GM21381 (cell line): ENCODE data around the gene MUC21.
"Not testable (repeated sequence)": the region's sequence is repeated elsewhere in the genome, so short reads cannot be mapped to it uniquely, and the experiment has no call there.

Experiments used
- ATAC-seq: cut with Tn5 transposase; IDR thresholded peaks from one replicate; pipeline ENCODE4 v1.9.1; 2021; ENCODE audit warnings: mild to moderate bottlenecking, moderate library complexity; ENCODE audit not compliant: unreplicated experiment

The MUC21 gene

DNA sequence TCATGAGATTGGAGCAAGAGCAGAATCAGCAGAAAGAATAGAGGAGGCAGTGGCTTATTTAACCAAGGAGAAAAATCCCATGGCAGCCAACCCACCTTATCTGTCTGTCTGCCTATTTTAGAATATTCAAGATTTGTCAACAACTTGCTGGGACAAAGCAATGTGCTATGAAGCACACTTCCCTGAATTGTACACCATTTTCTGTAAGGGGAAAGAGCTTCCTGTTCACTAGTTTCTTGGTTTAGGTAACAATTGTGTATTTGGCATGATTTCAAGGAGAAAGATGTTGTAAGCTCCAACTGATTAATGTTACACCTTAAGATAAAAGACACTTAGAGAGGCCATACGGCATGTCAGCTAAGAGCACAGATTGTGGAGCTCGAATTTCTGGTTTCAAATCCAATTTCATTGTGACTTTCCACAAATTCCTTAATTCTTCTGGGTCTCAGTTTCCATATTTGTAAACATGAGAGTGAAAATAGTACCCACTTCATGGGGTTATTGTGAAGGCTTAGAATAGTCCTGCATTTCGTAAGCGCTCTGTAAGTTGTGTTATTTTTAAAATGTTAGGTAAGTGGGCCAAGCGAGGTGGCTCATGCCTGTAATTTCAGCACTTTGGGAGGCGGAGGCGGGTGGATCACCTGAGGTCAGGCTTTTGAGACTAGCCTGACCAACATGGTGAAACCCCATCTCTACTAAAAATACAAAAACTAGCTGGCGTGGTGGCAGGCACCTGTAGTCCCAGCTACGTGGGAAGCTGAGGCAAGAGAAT, 21.9 kb downstream of the MUC21 start:
- no peak for ATAC-seq

- ATAC-seq: no peak
Observed at GRCh38 chr6:31007694-31008093, 24.2 kb downstream of the MUC21 start.

- ATAC-seq: no peak
Observed at GRCh38 chr6:31008165-31008564, 24.6 kb downstream of the MUC21 start.

GRCh38 chr6:31009731-31010130, 26.2 kb downstream of the MUC21 start:
- no peak for ATAC-seq

DNA sequence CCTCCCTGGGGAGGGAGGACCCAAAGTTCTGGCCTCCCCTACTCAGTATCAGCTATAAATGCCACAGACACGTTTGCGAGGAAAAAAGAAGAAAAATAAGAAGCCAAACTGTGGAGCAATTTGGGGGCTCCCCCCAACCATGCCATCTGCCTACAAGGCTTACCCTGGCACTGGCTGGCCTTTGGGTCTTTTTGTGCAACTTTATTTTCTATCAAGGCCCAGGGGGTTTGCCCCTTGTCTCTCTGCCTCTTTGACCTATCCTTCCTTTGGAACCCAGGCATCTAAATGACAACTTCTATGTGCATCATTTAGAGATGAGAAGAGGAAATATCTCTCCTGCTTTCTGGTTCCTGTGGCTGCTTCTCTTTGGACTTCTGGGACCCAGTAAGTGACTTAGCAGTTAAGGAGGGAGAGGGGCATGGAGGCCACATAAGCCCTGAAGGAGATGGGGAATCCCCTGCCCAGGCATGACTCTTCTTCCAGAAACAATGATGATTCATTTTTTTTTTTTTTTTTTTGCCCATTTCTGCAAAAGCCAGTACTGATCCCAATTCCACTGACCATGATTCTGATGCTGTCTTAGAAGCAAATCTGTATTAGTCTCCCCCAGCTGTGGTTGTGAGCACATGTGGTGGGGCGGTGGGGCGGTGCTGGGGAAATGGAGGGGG, 27.0 kb downstream of the MUC21 start, which contains the start of gene MUC22:
Gene MUC22 (plus strand): TSS at position 82 of the 668 bp plus-strand sequence. CDS start 233 bp downstream, at position 315.
- ATAC-seq: no peak

- ATAC-seq: no peak
Observed at GRCh38 chr6:31011153-31011552, 27.6 kb downstream of the MUC21 start.

DNA sequence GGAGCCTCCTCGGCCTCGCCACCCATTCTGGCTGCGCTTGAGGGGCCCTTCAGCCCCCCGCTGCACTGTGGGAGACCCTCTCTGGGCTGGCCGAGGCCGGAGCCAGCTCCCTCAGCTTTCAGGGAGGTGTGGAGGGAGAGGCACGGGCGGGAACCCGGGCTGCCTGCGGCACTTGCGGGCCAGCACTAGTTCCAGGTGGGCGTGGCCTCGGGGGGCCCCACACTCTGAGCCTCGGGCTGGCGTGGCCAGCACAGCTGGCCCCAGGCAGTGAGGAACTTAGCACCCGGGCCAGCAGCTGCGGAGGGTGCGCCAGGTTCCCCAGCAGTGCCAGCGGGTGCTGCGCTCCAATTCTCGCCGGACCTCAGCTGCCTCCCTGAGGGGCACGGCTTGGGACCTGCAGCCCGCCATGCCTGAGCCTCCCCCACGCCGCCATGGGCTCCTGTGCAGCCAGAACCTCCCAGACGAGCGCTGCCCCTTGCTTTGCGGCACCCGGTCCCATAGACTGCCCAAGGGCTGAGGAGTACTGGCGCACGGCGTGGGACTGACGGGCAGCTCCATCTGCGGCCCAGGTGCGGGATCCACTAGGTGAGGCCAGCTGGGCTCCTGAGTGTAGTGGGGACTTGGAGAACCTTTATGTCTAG, 33.3 kb downstream of the MUC21 start:
- no peak for ATAC-seq

GRCh38 chr6:31017436-31017835, 33.9 kb downstream of the MUC21 start:
- ATAC-seq: not testable (repeated sequence)

- no peak for ATAC-seq
Observed at GRCh38 chr6:31020057-31020456, 36.5 kb downstream of the MUC21 start.

GRCh38 chr6:31020631-31021255, 37.2 kb downstream of the MUC21 start:
- ATAC-seq: not testable (repeated sequence)

DNA sequence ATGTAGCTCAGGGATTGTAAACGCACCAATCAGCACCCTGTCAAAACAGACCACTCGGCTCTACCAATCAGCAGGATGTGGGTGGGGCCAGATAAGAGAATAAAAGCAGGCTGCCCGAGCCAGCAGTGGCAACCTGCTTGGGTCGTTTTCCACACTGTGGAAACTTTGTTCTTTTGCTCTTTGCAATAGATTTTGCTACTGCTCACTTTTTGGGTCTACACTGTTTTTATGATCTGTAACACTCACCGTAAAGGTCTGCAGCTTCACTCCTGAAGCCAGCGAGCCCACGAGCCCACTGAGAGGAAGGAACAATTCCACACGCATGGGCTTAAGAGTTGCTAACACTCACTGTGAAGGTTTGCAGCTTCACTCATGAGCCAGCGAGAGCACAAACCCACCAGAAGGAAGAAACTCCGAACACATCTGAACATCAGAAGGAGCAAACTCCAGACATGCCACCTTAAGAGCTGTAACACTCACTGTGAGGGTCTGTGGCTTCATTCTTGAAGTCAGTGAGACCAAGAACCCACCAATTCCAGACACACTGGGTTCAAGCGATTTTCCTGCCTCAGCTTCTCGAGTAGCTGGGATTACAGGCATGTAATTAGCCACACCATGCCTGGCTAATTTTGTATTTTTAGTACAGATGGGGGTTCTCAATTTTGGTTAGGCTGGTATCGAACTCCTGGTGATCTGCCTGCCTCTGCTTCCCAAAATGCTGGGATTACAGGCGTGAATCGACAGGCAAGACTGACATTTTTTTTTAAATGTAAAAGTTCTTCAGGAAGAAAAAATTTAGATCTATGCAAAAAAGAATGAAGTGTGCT, 38.4 kb downstream of the MUC21 start:
- ATAC-seq: not testable (repeated sequence)

DNA sequence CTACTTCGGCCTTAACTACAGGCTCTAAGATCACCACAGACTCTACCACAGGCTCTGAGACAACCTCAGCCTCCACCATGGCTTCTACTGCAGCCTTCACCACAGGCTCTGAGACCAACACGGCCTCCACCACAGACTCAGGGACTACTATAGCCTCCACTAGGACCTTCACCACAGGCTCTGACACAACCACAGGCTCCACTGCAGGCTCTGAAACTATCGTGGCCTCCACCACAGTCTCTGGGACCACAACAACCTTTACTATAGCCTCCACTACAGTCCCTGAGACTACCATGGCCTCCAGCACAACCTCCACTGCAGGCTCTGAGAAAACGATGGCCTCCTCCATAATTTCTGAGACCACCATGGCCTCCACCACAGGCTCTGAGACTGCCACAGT, 42.1 kb downstream of the MUC21 start:
- ATAC-seq: no peak

- ATAC-seq: no peak
Observed at GRCh38 chr6:31031095-31031494, 47.6 kb downstream of the MUC21 start.

DNA sequence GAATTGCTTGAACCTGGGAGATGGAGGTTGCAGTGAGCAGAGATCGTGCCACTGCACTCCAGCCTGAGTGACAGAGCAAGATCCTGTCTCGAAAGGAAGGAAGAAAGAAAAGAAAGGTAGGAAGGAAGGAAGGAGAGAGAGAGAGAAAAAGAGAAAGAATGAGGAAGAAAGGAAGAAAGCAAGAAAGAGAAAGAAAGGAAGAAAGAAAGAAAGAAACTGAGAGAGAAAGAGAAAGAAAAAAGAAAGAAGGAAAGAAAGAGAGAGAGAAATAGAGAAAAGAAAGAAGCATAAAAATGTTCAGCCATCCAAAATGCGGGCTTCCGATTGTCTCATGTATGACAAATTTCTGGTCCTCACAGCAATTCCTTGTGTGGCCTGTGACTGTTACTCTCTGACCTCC, 49.6 kb downstream of the MUC21 start:
- no peak for ATAC-seq

GRCh38 chr6:31035862-31036497, 52.5 kb downstream of the MUC21 start:
- no peak for ATAC-seq

GRCh38 chr6:31037169-31037568, 53.7 kb downstream of the MUC21 start:
- ATAC-seq: no peak

GRCh38 chr6:31037682-31038081, 54.2 kb downstream of the MUC21 start:
- no peak for ATAC-seq

DNA sequence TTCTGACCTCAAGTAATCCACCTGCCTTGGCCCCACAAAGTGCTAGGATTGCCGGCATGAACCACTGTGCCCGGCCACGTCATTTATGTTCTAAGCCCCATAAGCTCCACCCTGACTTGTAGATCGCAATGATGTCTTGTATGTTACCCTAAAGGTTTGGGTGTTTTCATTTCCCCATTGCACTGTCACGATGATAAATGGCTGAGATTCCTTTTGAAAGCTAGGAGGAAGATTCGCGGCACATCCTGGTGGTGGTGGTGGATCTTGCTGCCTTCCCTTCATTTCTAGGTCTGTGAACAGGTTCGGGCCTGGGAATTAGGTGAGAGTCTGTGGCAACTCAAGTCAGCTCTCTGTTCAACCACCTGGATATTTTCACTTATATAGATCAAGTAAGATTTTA, 55.0 kb downstream of the MUC21 start:
- ATAC-seq: no peak
